ENCODE data around the gene USP40.

Gene USP40

DNA sequence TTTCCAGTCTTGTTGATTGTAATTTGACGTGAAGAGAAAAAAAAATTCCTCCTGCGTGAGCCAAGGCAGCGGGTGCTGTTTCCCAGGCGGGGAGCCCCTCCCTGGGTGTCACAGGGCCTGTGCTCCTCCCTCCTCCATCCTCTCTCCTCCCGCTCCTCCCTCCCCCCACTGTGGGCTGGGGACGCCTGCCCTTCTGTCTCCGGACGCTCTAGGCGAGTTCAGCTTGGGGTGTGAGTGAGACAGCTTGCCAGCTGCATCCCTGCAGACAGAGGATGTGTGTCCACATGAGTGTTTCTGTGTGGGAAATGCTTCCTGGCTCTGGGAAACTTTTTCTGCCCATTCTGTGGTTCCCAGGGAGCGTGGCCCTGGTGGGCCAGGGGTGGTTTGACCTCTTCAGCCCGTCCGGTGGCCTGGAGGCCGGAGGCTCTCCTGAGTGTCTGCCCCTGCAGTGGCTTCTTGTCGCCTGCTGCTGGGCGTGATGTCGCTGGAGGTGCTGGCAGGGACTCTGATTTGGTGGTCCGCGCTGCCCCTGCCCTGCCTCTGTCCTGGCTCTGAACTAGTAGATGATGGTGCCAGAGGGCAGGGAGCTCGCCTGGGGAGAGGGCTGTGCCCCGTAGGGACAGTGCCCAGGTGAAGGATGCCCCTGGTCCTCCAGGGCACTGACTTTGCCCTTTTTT, 96.4 kb downstream of the USP40 start:
- H3K27me3 ChIP-seq (replicated peaks; ENCODE audit: control insufficient read depth, insufficient read depth, low read length): no peaks in the 10 kb centered on the region
- TF ChIP-seq, protein P1, sequence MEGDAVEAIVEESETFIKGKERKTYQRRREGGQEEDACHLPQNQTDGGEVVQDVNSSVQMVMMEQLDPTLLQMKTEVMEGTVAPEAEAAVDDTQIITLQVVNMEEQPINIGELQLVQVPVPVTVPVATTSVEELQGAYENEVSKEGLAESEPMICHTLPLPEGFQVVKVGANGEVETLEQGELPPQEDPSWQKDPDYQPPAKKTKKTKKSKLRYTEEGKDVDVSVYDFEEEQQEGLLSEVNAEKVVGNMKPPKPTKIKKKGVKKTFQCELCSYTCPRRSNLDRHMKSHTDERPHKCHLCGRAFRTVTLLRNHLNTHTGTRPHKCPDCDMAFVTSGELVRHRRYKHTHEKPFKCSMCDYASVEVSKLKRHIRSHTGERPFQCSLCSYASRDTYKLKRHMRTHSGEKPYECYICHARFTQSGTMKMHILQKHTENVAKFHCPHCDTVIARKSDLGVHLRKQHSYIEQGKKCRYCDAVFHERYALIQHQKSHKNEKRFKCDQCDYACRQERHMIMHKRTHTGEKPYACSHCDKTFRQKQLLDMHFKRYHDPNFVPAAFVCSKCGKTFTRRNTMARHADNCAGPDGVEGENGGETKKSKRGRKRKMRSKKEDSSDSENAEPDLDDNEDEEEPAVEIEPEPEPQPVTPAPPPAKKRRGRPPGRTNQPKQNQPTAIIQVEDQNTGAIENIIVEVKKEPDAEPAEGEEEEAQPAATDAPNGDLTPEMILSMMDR (IDR thresholded peaks at IDR 0.05; ENCODE audit: insufficient read depth, low read length, poor library complexity, severe bottlenecking): no peak
- peaks cover 43% of the 10 kb centered on the region for H3K36me3 ChIP-seq (ENCODE audit: control insufficient read depth, insufficient read depth, low read length)
- no peak overlapping the region for H3K4me3 ChIP-seq (replicated peaks; ENCODE audit: low read depth, low read length)
- no peak for DNase-seq (ENCODE audit: extremely low read depth, insufficient read length)

DNA sequence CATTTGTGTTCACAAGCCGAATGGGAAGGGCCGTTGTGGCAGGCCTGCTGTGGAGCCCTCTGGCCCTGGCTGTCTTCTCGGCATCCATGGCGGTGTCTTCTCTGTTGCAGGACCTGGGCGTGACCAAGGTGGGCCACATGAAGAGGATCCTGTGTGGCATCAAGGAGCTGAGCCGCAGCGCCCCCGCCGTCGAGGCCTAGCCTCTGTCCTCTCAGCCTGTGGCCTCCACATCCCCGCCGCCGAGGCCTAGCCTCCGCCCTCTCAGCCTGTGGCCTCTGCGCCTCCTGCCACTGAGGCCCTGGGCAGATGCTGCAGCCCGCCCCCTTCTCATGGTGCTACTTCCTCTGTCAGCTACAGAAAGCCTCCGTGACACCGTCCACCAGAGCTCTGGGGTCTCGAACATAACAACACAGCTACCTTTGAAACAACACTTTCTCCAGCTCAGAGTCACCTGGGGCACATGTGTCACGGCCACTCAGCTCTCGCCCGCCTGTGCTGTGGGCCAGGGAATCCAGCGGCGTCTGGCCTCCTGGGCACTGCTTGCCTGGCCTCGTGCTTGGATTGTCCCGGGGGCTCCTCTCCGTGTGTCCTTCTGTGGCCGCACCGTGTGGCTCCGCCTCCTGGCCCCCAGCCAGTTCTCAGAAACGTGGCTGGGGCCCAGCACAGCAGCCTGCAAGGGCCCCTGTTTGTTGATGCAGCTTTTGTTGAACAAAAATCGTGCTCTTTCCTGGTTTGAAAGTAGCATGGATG, 97.1 kb downstream of the USP40 start:
- TF ChIP-seq, protein P1 (IDR thresholded peaks at IDR 0.05; ENCODE audit: insufficient read depth, low read length, poor library complexity, severe bottlenecking): no peak
- no peak for DNase-seq (ENCODE audit: extremely low read depth, insufficient read length)
- Histone ChIP-seq H3K36me3 (ENCODE audit: control insufficient read depth, insufficient read depth, low read length) (peaks cover 48% of the 10 kb centered on the region), H3K4me3 (replicated peaks; ENCODE audit: low read depth, low read length) (no peak overlapping the region), H3K27me3 (replicated peaks; ENCODE audit: control insufficient read depth, insufficient read depth, low read length) (no peaks in the 10 kb centered on the region)

DNA sequence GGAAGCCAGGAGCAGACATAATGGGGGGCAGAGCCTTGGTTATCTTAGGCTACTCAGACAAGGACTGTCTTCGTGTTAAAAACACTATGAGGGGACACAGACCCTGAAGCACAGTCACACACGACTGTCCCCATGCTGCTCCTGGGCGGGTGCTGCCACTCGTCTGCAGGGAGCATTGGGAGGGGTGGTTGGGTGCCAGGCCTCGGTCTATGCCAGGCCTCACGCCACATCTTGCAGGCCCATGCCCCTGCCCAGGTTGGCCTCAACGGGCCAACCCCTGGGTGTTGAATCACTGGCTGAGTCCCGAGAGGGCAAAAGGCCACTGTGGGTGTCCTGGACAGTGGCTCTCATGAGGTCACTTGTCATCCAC, 97.9 kb downstream of the USP40 start:
- no peak overlapping the region for H3K4me3 ChIP-seq (replicated peaks; ENCODE audit: low read depth, low read length)
- H3K36me3 ChIP-seq (ENCODE audit: control insufficient read depth, insufficient read depth, low read length): peaks cover 54% of the 10 kb centered on the region
- TF ChIP-seq, protein P1 (IDR thresholded peaks at IDR 0.05; ENCODE audit: insufficient read depth, low read length, poor library complexity, severe bottlenecking): no peak
- no peaks in the 10 kb centered on the region for H3K27me3 ChIP-seq (replicated peaks; ENCODE audit: control insufficient read depth, insufficient read depth, low read length)
- DNase-seq (ENCODE audit: extremely low read depth, insufficient read length): no peak

DNA sequence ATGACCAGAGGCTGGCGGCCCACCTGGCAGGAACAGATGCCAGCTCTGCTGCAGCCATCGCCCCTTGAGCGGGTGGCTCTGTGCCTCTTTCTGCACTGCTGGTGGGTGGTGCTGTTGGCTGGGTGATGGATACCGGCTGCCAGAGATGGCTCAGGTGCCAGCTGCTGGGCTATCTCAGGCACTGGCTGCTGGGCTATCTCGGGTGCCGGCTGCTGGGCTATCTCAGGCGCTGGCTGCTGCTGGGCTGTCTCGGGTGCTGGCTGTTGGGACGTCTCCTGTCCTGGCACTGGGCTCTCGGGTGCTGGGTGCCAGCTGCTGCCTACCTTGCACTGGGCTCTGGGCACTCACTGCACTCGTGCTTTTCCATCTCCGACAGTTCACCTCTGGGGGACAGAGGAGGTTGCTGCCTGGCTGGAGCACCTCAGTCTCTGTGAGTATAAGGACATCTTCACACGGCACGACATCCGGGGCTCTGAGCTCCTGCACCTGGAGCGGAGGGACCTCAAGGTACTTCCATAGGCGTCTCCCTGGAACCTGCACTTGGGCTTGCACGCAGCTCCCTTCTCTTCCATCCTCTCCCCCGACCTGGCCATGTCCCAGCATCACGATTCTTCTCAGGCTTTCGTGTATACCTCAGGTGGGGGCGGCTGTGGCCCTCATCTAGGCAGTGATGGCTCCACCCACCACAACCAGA, 98.4 kb downstream of the USP40 start:
- Histone ChIP-seq H3K27me3 (replicated peaks; ENCODE audit: control insufficient read depth, insufficient read depth, low read length) (no peaks in the 10 kb centered on the region), H3K4me3 (replicated peaks; ENCODE audit: low read depth, low read length) (no peak overlapping the region), H3K36me3 (ENCODE audit: control insufficient read depth, insufficient read depth, low read length) (peaks cover 54% of the 10 kb centered on the region)
- no peak for DNase-seq (ENCODE audit: extremely low read depth, insufficient read length)
- TF ChIP-seq, protein P1 (IDR thresholded peaks at IDR 0.05; ENCODE audit: insufficient read depth, low read length, poor library complexity, severe bottlenecking): no peak

DNA sequence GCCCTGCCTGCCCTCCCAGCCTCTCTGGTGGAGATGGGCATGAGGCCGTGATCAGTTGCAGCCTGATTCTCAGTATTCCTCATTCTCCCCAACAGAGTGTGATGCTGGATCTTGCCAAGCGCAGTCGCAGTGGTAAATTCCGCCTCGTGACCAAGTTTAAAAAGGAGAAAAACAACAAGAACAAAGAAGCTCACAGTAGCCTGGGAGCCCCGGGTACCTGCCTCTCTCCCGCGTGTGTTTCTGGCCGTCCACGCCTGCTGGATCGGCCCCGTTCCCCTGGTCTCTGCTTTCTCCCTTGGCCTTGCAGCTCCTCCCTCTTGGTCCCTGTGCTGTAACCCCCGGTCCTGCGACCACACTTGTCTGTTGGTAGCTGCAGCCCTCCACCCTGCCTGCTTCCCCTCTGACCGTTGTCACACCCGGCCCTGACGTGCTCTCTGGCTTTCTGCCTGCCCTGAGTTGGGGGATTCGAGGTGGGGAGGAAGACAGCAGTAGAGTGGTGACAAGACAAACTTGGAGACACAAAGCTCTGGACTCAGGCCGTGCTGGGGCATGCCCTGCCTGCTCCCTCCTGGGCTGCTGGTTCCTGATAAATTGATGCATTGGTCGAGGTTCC, 99.5 kb downstream of the USP40 start:
- no peak overlapping the region for H3K4me3 ChIP-seq (replicated peaks; ENCODE audit: low read depth, low read length)
- peaks cover 63% of the 10 kb centered on the region for H3K36me3 ChIP-seq (ENCODE audit: control insufficient read depth, insufficient read depth, low read length)
- no peak for DNase-seq (ENCODE audit: extremely low read depth, insufficient read length)
- no peaks in the 10 kb centered on the region for H3K27me3 ChIP-seq (replicated peaks; ENCODE audit: control insufficient read depth, insufficient read depth, low read length)
- TF ChIP-seq, protein P1 (IDR thresholded peaks at IDR 0.05; ENCODE audit: insufficient read depth, low read length, poor library complexity, severe bottlenecking): no peak
